GM12874 (cell line): ENCODE measurements around the gene SLC2A6.

ENCODE experiments used
- TF ChIP-seq, protein P1 (sequence below): IDR thresholded peaks from 2 replicates; pipeline ENCODE4 v1.5.1; 2011; ENCODE audit warnings: low read depth, mild to moderate bottlenecking, control low read depth, low read length, moderate library complexity; ENCODE audit not compliant: insufficient read depth

Gene SLC2A6

DNA sequence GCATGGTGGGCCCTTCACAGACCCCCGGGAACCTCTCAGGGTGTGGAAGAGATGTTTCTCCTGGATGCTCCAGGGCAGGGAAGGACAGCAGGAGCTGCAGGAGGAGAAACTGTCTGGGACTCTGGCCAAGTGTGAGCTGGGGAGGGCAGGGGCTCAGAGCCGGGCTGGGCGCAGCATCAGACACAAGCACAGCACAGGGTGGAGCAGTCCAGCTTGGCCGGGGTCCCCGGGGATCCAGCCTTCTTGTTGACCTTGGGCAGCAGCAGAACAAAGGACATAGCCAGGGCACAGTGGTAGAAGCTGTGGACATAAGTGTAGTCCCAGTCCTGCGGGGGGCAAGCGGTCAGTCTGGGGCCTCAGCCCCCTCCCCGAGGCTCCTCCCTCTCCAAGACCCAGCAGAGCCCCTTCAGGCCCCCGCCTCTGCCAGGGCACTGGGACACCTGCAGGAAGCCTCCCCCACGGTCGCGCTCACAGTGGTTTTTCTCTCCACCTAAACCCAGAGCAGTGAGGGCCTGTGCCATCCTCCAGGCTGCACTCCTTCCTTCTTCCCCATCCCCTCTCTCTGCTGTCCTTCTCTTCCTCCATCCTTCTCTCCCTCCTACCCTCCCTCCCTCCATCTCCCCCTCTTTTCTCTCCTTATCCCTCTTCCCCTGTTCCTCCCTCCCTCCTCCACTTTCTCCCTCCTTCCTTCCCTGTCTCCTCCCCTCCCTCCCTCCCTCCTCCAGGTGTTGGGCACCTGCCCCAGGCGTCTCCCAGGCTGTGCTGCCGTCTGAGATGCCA, 35.8 kb upstream of the SLC2A6 start:
- TF ChIP-seq, protein P1, sequence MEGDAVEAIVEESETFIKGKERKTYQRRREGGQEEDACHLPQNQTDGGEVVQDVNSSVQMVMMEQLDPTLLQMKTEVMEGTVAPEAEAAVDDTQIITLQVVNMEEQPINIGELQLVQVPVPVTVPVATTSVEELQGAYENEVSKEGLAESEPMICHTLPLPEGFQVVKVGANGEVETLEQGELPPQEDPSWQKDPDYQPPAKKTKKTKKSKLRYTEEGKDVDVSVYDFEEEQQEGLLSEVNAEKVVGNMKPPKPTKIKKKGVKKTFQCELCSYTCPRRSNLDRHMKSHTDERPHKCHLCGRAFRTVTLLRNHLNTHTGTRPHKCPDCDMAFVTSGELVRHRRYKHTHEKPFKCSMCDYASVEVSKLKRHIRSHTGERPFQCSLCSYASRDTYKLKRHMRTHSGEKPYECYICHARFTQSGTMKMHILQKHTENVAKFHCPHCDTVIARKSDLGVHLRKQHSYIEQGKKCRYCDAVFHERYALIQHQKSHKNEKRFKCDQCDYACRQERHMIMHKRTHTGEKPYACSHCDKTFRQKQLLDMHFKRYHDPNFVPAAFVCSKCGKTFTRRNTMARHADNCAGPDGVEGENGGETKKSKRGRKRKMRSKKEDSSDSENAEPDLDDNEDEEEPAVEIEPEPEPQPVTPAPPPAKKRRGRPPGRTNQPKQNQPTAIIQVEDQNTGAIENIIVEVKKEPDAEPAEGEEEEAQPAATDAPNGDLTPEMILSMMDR = no peak

DNA sequence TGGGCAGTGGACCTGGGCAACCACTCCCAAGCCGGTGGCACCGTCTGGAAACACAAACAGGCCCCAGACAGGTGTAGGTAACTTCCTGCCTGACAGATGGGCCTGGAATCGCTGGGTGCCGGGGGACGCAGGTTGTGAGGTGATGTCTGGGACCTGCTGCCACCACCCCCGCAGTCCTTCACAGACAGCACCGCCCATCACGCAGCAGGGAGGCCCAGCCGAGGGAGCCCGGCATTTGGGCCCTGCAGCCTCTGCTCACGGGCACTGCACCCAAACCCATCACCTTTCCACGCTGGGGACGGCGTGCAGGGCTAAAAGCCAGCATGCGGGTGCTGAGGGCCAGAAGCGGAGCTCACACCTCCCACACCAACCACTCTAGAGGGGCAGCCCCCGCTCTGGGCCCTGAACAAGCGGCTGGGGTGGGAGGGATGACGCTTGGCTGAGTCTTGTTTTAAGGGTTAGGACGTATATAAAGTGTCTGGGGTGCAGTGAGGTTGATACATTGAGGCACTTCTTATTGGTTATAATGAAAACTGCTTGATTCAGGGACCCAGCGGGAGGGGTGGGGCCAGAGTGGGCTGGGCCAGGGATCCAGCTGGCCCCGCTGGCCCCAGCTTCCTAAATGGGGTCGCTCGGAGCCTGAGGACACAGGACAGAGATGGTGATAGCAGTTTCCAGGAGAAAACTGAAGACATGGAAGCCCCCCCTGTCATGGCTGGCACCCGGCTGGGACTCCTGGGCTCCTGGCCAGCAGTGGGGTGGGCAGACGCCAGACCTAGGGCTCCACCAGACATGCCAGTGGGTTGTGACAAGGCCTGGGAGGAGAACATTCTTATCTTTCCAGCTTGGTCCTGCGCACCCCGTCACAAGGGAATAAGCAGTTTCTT, 34.6 kb upstream of the SLC2A6 start:
- TF ChIP-seq, protein P1 = no peak

DNA sequence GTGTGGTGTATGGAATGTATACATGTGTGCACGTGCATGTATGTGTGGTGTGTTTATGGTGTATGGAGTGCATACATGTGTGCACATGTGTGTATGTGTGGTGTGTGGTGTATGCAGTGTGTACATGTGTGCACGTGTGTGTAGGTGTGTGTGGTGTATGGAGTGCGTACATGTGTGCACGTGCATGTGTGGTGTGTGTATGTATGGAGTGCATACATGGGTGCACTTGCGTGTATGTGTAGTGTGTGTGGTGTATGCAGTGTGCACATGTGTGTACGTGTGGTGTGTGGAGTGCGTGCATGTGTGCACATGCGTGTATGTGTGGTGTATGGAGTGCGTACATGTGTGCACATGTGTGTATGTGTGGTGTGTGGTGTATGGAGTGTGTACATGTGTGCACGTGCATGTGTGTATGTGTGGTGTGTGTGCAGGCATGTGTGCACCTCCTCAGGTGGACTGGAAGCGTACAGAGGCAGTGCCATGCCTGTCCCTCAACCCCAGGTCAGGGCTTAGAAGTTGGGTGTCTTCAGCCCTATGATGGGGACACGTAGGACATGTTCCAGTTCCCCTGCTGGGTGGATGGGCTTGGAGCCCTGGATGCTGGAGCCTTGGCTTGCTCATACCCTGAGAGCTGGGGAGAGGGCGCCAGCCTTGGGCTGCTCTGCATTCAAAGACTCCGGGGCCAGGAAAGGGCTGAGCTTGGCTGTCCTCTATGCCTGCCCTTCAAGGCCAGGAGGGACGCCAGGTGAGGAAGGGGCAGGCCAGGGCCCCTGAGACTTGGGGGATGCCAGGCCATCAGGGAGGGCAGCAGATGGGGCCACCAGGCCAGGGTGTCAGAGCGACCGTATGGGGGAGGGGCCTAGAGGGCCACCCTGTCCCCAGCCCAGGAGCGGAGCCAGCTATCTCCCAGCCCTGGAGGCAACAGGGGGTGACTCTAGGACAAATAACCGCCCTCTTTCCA, 33.6 kb upstream of the SLC2A6 start:
- TF ChIP-seq, protein P1 = no peak

DNA sequence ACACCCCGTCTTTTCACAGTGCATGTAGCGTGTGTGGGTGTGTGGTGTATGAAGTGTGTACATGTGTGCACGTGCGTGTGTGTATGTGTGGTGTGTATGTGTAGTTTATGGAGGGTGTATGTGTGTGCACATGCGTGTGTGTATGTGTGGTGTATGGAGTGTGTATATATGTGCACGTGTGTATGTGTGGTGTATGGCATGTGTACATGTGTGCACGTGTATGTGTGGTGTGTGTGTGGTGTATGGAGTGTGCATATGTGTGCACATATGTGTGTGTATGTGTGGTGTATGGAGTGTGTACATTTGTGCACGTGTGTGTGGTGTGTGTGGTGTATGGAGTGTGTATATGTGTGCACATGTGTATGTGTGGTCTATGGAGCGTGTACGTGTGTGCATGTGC, 32.7 kb upstream of the SLC2A6 start:
- TF ChIP-seq, protein P1 = no peak

DNA sequence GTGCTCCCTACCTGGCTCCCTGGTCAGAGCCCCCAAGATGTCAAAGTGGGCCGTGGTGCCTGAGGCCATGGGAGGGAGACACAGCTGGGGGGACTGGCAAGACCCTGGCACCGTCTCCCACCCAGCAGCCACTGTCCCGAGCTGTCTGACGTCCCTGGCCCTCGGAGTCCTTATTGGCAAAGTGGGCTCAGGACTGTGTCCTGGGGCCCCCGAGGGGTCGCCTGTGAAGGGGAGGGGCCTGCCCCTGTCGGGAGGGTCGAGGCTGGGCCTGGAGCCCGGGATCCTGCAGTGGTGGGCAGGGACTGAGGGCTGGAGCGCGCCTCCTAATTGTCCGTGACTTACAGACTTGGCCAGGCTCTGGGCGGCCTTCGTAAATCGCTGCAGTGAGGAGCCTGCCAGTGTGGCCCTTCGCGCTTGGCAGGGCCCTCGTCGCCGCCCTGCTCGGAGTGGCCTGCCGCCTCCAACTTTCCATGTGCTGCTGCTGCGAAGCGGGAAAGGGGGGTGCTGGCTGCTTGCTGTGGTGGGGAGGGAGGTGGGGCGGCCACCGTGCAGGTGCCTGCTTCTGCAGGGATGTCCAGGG, 32.1 kb upstream of the SLC2A6 start:
- TF ChIP-seq, protein P1 = no peak

DNA sequence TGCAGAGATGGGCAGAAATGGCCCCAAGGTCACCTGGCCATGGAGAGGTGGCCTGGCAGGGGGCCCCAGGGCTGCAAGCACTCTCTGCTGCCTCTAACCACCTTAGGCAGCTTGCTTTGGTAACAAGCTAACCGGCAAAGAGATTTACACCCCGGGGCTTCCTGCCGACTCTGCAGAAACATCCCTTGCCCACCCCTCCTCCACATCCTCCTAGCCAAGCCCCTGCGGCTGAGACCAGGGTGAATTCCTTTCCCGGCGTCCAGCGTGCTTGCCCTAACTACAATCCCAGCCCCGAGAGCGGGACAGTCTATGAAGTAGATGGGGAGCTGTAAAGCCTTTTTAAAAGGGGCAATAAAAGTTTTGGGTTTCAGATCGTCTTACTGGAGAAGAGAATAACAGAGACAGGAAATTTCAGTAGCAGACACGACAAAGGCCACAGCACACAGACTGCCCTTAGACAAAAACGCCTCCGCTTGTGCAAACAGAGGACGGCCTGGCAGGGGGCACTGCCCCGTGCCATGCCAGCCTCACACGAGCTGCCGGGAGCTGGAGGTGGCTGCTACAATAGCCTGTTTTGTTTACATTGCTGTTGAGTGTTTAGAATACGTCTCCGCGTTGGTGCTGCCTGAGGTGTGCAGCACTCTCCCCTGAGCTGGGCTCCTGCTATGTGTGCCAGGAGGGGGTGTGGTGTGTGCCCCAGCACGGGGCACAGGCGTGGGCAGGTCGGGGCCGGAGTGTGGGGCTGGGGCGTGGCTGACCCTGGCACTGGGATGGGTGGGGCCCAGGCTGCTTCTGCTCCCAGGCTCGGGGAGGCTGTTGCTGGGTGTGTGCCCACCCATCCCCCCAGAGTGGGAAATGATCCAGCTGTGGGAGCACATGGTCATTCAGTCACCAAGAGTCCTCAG, 30.5 kb upstream of the SLC2A6 start:
- TF ChIP-seq, protein P1 = no peak
